GM12892 (cell line): ENCODE data around the gene ZNF473.
A peak's percentile ranks its signal among the peaks of the same experiment; 100 is the strongest.

ENCODE experiments used
- DNase-seq: peaks from one replicate; pipeline ENCODE4 v3.0.0; 2011; ENCODE audit not compliant: insufficient read length
- FAIRE-seq: peaks from 2 replicates; lab custom pipeline; 2011; peaks lifted over from hg19 to GRCh38; lab: Jason Lieb, UNC
- POLR2A ChIP-seq: IDR thresholded peaks from 2 replicates; pipeline ENCODE4 v1.6.1; 2011; ENCODE audit warnings: low read depth, low read length, control low read depth
- POLR2AphosphoS5 ChIP-seq: IDR thresholded peaks from 2 replicates; pipeline ENCODE4 v1.6.1; 2011; ENCODE audit warnings: low read depth, low read length, control low read depth
- TAF1 ChIP-seq: IDR thresholded peaks from 2 replicates; pipeline ENCODE4 v1.6.1; 2011; ENCODE audit warnings: low read depth, mild to moderate bottlenecking, control low read depth, low read length, borderline replicate concordance

The ZNF473 gene

DNA sequence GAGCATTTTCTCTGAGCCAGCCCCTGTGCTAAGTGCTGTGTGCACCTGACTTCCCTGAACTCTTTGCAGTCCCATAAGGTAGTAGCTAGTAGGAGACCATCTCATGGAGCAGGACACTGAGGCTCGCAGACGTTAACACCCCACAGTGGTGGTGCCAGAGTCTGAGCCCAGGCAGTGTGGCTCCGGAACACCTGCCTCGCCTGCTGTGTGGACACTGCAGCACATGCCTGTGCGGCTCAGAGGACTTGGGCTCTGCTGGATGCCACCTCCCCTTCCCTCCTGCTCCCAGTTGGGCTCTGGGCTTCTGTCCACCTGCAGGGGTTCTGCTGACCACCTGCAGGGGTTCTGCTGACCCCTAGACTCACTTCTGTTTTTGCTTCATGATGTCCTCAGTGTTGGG, 37.8 kb upstream of the ZNF473 start:
- no peak for TF ChIP-seq POLR2A
- no peak for TF ChIP-seq POLR2AphosphoS5
- TF ChIP-seq TAF1 = no peak
- no peak for FAIRE-seq
- no peak for DNase-seq

- no peak for DNase-seq
- TF ChIP-seq POLR2A = no peak
- TF ChIP-seq POLR2AphosphoS5 = no peak
- FAIRE-seq = no peak
These were observed 37.4 kb upstream of the ZNF473 start for GRCh38 chr19:49988433-49988832.

DNA sequence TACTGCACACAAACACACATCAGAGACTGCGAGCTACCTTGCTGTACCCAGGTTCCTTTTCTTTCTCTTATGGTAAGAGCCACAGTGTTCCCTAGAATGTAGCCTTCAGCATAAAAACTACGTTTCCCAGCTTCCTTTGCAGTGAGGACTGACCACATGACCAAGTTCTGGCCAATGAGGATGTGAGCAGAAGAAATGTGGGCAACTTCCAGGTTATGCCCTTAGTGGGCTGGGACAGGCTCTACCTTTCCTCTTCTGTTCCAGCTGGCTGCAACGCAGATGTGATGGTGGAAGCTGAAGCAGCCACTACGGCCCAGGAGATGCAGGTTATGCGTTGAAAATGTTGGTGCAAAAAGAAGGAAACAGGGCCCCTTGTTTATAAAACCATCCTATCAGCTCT, 28.1 kb upstream of the ZNF473 start:
- FAIRE-seq (peak; percentile 69), DNase-seq (peak; percentile 51)
- no peak for TF ChIP-seq POLR2AphosphoS5
- no peak for TF ChIP-seq TAF1
- TF ChIP-seq POLR2A = no peak

GRCh38 chr19:49999371-50000010, 26.3 kb upstream of the ZNF473 start:
- DNase-seq = no peak
- FAIRE-seq = no peak
- TF ChIP-seq POLR2AphosphoS5 (no peak), POLR2A (no peak), TAF1 (no peak)

- no peak for TF ChIP-seq POLR2AphosphoS5
- TF ChIP-seq TAF1 = no peak
- no peak for TF ChIP-seq POLR2A
- FAIRE-seq (no peak), DNase-seq (no peak)
These were observed 25.6 kb upstream of the ZNF473 start for GRCh38 chr19:50000038-50000840.

DNA sequence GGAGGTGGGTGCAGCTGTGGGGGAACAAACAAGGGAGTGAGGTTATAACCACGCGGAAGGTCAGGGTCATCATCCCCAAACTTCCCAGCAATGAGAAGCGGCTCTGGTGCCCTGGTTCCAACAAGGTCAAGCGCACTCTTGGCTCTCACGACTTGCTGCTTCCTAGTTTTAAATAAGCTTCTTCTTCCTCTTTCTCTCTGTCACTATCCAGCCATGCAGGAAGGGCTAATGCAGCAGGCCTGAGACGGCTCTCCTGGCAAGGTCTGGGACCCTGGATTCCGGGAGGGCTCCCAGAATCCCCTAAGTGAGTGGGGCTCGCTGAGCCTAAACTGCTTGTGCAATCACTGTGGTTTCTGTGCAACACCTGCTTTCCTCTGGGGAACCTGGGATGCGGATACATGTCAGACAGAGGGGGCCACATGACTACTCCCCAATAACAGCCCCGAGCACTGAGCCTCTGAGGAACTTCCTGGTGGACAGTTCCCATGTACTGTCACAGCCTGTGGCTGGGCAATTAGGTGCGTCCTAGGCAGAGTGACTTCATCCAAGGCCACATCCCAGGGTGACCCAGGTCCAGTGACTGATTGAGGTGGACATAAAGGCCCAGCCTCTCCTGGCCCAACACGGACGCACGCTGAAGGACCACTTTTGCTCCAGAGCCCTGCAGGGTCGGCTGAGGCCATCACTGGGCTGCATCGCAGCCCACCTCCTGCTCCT, 24.8 kb upstream of the ZNF473 start:
- DNase-seq (no peak), FAIRE-seq (no peak)
- no peak for TF ChIP-seq POLR2A
- TF ChIP-seq TAF1 = no peak
- no peak for TF ChIP-seq POLR2AphosphoS5

DNA sequence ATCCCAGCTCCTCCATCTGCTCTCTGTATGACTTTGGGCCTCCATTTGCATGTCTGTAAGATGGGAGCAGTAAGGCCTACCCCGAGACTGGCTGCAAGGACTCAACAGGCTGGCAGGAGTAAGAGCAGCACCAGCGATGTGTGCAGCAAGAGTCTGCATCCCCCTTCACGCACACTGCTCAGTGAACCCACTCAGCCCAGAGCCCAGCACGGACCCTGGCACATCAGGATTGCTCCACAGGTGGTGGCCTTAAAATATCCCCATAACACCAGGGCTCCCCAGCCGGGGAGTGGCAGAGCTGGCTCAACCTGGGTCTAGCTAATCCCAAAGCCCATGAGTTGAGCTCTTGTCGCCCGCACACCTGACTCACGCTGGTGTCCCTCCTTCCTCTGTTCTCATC, 24.0 kb upstream of the ZNF473 start:
- TF ChIP-seq TAF1 (no peak), POLR2AphosphoS5 (no peak), POLR2A (no peak)
- FAIRE-seq = no peak
- no peak for DNase-seq

GRCh38 chr19:50002386-50002960, 23.3 kb upstream of the ZNF473 start:
- TF ChIP-seq TAF1 = no peak
- no peak for TF ChIP-seq POLR2AphosphoS5
- no peak for TF ChIP-seq POLR2A
- no peak for FAIRE-seq
- no peak for DNase-seq

GRCh38 chr19:50003254-50003788, 22.5 kb upstream of the ZNF473 start:
- DNase-seq (no peak), FAIRE-seq (no peak)
- no peak for TF ChIP-seq TAF1
- TF ChIP-seq POLR2A = no peak
- no peak for TF ChIP-seq POLR2AphosphoS5

DNA sequence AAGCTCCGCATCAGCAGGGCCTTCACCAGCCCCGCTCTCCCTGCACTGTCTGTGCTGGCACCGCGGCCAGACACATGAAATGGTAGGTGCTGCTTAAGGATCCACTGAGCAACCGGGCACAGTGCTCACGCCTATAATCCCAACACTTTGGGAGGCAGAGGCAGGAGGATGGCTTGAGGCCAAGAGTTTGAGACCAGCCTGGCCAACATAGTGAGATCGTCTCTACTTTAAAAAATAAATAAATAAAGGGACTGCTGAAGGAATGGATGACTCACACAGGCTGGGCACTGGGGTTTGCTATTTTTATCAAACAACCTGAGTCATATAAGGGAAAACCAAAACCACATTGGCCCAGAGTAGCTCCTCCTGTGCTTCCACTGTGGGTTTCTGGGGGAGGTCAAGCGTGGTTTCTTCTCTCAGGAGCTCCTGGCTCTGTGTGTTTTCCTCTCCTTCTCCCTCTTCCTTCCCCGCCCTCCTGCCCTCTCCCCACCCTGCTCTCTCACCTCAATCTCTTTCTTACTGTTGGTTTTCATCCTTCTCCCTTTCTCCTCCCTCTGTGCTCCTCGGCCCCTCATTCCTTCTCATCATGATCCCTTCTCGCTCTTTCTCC, 21.9 kb upstream of the ZNF473 start:
- TF ChIP-seq TAF1 = no peak
- no peak for TF ChIP-seq POLR2A
- no peak for TF ChIP-seq POLR2AphosphoS5
- FAIRE-seq (no peak), DNase-seq (peak; percentile 46)

DNA sequence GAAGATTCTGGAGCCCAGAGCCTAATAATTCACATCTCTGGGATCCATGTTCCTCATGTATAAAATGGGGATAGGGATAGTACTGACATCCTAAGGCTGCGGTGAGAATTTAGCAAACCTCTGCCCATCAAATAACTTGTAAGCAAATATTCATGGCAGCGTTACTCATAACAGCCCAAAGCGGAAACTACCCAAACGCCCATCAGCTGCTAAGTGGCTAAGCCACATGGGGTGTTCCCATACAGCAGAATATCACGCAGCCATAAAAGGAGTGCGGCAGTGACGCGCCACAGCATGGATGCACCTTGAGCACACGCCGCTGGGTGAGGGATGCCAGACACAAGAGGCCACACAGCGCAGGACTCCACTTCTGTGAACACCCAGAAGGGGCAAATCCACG, 20.4 kb upstream of the ZNF473 start:
- DNase-seq = no peak
- no peak for TF ChIP-seq TAF1
- TF ChIP-seq POLR2A = no peak
- no peak for TF ChIP-seq POLR2AphosphoS5
- FAIRE-seq = no peak
